Stimulated activated CD4-positive, alpha-beta T cell treated with anti-CD3 and anti-CD28 coated beads, Interleukin-2, amount 100 ng/mL, for 4 hours (primary cell): ENCODE results near the gene OR10H3.
"Not testable (repeated sequence)": the region's sequence is repeated elsewhere in the genome, so short reads cannot be mapped to it uniquely, and the experiment has no call there.

ENCODE experiments used
- DNase-seq: peaks from one replicate; pipeline ENCODE4 v3.0.0-alpha.2; 2020; ENCODE audit warnings: low read depth

OR10H3 gene

DNA sequence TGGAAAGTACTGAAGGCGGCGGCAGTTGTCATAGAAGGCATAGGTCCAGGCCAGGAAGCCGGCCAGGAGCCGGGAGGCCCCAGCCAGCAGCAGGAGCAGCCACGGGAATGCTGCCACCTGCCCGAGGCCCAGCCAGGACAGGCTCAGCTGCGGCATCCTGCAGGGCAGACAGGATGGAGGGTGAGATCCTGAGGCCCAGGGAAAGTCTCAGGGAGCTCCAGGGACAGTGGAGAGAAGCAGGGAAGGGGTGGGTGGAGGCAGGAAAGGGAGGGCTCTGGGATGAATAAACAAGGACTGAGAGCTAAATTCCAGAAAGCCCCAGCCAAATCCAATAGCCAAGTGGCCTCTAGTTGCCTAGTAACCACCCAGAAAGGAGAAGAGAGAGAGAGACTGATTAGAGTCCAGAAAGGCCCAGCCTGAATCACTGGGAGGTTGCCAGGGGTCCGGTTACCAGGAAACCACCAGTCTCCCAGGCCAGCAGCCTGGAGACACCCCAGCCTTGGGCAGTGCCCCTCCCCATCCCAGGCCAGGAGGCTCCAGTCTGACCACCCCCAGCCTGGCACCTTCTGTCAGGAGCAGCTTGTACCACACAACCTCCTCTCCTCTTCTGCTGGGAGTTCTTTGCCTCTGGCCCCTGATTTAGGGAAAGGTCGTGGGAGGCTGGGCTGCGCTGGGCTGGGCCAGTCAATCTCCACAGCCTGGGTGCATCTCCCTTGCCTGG, 42.1 kb downstream of the OR10H3 start:
- no peak for DNase-seq

DNA sequence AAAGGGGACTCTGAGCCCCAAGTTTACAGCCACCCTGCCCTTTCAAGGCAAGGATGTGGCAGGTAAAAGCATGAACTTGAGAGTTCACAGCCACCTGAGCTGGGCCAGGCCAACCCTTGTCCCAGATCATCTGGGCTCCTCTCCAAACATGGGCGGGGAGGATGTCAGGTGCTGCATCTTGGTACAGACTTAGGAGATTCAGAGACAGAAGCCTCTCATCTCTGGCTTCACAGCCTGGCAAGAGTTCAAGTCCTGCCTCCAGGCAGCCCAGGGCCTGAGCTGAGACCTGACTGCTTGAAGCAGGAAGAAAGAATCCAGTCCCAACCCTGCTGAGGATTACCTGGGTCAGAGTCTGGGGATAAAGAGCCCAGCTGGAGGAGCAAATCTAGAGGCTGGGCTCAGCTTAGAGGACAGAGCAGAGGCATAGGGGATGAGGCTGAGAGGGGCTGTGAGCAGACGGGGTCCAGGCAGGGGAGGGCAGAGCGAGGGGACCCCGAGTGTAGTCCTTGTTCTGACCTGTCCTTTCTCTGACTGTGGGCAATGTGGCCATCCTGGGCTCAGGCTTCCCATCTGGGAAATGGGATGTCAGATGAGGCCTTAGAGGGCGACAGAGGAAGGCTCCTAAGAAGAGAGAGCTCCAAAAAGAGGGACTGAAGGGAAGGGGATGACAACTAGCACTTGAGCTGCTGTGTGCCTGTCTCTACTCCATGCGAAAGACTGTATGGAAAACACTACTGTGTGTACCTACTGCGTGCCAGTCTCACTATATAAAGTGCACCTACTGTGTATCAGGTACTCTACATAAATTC, 43.0 kb downstream of the OR10H3 start:
- DNase-seq: no peak

DNA sequence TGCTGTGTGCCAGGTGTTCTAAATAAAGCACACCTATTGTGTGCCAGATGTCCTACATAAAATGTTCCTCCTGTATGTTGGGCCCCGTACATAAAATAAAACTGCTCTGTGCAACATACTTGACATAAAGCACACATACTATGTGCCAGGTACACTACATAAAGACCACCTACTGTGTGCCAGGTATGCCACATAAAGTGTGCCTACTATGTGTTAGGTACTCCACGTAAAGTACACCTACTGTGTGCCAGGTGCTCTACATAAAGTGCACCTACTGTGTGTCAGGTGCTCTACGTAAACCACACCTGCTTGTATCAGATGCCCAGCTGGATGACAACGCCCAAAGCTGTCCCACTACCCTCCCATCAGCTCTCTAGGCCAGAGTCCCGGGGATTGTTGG, 43.9 kb downstream of the OR10H3 start:
- DNase-seq: no peak

DNA sequence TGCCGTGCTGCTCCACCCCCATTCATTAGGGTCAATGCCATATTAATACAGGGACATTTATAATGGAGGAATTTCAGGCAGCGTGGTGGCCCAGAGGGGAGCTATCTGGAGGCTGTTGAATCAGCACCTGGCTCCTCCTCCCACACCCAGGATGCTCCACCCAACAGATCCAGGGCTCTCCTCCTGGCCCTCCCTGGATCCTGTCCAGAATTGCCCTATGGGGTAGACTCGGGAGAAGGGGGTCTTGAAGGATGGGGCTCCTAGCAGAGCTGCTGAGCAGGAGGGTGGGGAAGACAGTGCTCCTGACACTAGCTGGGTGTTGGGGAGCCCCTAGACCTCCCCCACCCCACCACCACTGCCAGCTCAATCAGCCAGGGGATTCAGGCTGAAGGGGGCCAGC, 44.4 kb downstream of the OR10H3 start:
- no peak for DNase-seq

DNA sequence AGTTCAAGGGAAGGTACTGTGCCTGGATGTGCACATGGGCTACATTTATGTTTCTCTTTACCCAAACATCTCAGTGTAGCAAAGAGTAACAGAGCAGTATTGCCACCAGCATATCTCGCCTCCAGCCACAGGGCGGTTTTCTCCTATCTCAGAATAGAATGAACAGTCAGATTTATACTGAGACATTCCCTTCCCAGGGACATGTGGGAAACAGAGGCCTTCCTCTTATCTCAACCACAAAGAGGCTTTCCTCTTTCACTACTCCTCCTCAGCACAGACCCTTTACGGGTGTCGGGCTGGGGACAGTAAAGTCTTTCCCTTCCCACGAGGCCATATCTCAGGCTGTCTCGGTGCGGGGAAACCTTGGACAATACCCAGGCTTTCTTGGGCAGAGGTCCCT, 45.1 kb downstream of the OR10H3 start:
- not testable (repeated sequence) for DNase-seq

DNA sequence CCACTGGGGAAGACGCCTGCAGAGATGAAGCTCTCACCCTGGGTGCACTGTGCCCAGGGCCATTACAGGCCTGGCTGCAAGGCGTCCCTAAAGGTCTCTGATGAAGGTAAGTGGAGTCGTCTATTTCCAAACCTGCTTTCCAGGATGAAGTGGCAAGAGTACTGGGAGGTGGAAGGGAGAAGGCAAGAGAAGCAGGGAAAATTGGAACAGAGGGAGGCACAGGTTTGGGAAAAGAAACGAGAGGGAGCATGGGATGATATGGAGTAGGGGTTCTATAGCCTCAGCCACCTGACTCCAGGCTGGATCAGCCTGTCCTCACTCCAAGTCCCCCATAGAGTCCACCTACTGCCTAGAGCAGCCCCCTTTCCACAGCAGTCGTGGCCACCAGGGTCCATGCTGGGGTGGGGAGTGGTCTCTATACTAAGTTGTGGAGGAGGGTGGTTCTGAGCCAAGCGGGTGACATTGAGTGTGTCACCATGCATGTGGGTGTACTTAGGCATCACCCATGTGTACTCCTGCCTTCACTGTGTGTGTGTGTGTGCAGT, 49.9 kb downstream of the OR10H3 start, which contains the start of gene OR10H5:
Gene OR10H5, plus strand, starts transcription at position 51 of the 545 bp plus-strand sequence. CDS start 6,388 bp downstream, outside the sequence.
- DNase-seq: no peak

DNA sequence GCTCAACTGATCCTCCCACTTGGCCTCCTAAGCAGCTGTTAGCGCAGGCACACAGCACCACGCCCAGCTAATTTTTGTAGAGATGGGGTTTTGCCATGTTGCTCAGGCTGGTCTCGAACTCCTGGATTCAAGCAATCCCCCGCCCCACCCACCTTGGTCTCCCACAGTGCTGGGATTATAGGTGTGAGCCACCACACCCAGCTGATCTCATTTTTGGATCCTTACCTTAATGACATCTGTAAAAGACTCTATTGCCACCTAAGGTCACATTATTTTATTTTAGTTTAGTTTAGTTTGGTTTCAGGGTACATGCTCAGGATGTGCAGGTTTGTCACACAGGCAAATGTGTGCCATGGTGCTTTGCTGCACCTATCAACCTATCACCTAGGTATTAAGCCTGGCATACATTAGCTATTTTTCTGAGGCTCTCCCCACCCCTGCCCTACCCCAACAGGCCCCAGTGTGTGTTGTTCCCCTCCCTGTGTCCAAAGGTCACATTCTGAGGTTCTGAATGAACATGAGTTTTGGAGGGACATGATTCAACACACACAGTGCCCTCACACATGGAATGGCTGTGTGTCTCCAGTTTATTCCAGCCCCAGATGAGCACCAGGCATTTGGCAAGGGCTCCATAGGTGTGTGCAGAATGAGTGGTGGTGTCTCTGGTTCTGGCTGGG, 50.9 kb downstream of the OR10H3 start:
- no peak for DNase-seq

DNA sequence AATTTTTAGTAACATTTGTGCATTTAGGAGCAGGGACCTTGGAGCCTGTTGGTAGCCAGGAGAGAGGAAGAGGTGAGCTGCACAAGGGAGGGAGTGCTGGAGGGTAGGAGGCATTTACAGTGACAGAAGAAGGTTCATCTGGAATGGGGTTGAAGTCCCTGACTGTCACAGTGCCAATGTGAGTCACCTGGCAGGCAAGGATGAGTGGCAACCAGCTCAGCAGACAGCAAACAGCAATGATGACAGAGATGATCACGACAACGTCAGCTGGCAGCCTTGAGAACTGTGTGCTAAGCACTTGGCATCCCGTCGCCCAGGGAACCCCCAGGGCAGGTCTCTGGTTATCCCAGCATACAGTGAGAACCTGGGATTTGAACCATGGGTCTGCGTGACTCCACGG, 52.3 kb downstream of the OR10H3 start:
- DNase-seq: no peak
